ENCODE results near the gene NTM. TPM values are rescaled to one million over a fixed set of nuclear protein-coding genes. Genes with fewer than 3 reads are reported as not detected.

NTM gene
- total RNA-seq, 2 donors from 2014 or later: not detected

DNA sequence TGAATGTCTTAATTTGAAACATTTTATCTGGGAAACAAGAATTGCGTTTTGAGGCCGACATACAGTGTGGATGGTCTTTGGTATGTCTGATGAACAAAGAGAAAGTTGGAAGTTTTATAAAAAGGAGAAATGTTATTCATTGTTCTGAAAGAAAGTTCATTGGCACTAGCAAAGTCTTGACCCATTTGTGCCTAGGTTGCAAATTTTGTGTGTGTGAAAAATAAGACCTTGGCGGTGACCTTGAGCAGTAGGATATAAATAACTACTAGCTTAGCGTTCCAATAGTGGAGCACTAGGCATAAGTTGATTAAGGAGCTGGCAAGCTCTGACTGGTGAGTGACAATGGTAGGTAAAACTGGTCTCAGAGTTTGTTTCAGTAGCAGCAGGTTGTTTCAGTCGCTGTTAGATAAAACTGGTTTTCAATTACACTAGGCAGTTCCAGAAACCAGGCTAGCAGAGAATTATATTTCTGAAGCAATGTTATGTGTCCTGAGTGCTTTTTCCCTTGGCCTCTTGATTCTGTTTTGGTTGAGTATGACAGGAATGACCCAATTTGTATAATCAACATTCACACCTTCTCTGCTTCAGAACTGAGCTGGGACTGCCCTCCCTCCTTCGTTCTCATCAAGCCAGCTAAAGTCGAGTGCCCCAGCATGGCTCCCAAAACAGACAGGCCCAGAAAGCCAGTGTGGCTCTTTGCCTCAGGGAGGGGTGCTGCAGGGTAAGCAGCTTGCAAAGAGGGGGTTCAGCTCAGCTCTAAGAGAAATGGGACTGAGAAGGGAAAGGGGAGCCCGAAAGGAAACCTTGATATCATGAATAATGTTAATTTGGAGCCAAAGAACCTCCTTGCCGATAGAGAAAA, 85.7 kb downstream of the NTM start:
- H3K9me3 ChIP-seq: no peaks in the 10 kb centered on the region
- H3K36me3 ChIP-seq: no peaks in the 10 kb centered on the region
- no peak overlapping the region for H3K27ac ChIP-seq
- no peaks in the 10 kb centered on the region for H3K4me1 ChIP-seq (ENCODE audit: control insufficient read depth in 1 of 2, low read depth in 2 of 2)
- no peak for TF ChIP-seq CTCF (IDR thresholded peaks at IDR 0.05)
- no peaks in the 10 kb centered on the region for H3K27me3 ChIP-seq (replicated peaks; ENCODE audit: insufficient read depth)
- ATAC-seq (ENCODE audit: insufficient number of reproducible peaks, low FRiP score, low read depth) (no peak), DNase-seq (ENCODE audit: low spot score) (no peak)
- no peak overlapping the region for H3K4me3 ChIP-seq

DNA sequence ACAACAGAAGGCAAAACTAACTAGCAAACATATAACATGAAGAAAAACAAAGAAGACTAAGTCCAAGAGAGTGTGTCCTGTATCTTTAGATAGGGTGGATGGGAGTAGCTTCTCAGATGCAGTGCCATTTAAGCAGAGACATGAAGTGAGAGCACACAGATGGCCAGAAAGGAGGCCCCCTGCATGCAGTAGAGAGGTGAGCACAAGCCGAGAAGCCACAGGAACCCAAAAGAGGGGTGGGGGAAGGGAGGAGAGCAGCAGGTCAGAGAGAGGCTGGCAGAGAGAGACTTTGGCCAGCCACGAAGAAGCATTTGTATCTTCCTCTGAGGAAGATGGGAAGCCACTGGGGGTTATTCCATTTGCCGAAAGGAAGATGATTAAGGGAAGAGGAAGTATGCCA, 86.7 kb downstream of the NTM start:
- no peak overlapping the region for H3K4me3 ChIP-seq
- H3K27me3 ChIP-seq (replicated peaks; ENCODE audit: insufficient read depth): no peaks in the 10 kb centered on the region
- H3K9me3 ChIP-seq: no peaks in the 10 kb centered on the region
- DNase-seq (ENCODE audit: low spot score) (no peak), ATAC-seq (ENCODE audit: insufficient number of reproducible peaks, low FRiP score, low read depth) (no peak)
- no peaks in the 10 kb centered on the region for H3K36me3 ChIP-seq
- no peaks in the 10 kb centered on the region for H3K4me1 ChIP-seq (ENCODE audit: control insufficient read depth in 1 of 2, low read depth in 2 of 2)
- no peak overlapping the region for H3K27ac ChIP-seq
- TF ChIP-seq CTCF (IDR thresholded peaks at IDR 0.05): no peak

GRCh38 chr11:131458421-131458820, 88.0 kb downstream of the NTM start:
- DNase-seq (ENCODE audit: low spot score): no peak
- no peaks in the 10 kb centered on the region for H3K27me3 ChIP-seq (replicated peaks; ENCODE audit: insufficient read depth)
- H3K9me3 ChIP-seq: no peaks in the 10 kb centered on the region
- H3K27ac ChIP-seq: no peak overlapping the region
- no peak overlapping the region for H3K4me3 ChIP-seq
- no peak for ATAC-seq (ENCODE audit: insufficient number of reproducible peaks, low FRiP score, low read depth)
- TF ChIP-seq CTCF (IDR thresholded peaks at IDR 0.05): no peak
- no peaks in the 10 kb centered on the region for H3K36me3 ChIP-seq
- no peaks in the 10 kb centered on the region for H3K4me1 ChIP-seq (ENCODE audit: control insufficient read depth in 1 of 2, low read depth in 2 of 2)

DNA sequence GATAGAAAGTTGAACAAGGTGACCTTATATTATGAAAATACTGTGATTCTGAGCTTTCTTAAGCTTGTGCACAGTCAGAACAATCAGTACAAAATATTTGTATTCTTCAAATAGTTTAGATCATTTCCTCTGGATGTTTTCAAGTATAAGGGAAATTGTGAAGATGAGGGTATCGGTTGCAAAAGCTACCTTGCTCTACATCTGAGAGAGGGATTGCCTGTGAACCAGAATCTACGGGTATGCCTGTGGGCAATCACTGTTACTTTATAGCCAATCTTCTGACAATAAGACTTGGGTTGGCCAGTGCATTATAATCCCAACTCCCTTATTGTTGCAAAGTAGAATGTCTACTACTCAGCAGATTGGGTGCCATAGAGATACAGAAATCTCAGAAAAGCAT, 90.5 kb downstream of the NTM start:
- Histone ChIP-seq H3K27me3 (replicated peaks; ENCODE audit: insufficient read depth) (no peaks in the 10 kb centered on the region), H3K4me3 (no peak overlapping the region), H3K36me3 (no peaks in the 10 kb centered on the region), H3K27ac (no peak overlapping the region), H3K4me1 (ENCODE audit: control insufficient read depth in 1 of 2, low read depth in 2 of 2) (no peaks in the 10 kb centered on the region), H3K9me3 (no peaks in the 10 kb centered on the region)
- TF ChIP-seq CTCF (IDR thresholded peaks at IDR 0.05): no peak
- DNase-seq (ENCODE audit: low spot score) (no peak), ATAC-seq (ENCODE audit: insufficient number of reproducible peaks, low FRiP score, low read depth) (no peak)

DNA sequence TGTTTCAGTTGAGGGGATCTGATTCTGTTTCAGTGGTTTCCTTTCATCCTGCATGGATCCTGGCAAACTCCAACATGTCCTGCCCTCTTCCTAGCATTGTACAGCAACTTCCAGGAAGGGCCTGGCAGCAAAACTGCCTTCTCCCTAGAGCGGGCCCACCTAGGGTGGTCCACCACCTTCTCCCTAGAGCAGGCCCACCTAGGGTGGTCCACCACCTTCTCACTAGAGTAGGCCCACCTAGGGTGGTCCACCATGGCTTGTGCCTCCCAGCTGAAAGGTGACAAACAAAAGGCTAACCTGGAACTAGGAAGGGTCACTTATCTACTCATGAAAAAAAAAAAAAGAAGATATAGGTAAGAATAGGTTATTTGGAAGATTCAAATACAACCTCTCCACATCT, 92.2 kb downstream of the NTM start:
- no peak overlapping the region for H3K4me3 ChIP-seq
- no peak overlapping the region for H3K27ac ChIP-seq
- no peaks in the 10 kb centered on the region for H3K4me1 ChIP-seq (ENCODE audit: control insufficient read depth in 1 of 2, low read depth in 2 of 2)
- no peaks in the 10 kb centered on the region for H3K36me3 ChIP-seq
- H3K9me3 ChIP-seq: no peaks in the 10 kb centered on the region
- H3K27me3 ChIP-seq (replicated peaks; ENCODE audit: insufficient read depth): no peaks in the 10 kb centered on the region
- ATAC-seq (ENCODE audit: insufficient number of reproducible peaks, low FRiP score, low read depth): no peak
- TF ChIP-seq CTCF (IDR thresholded peaks at IDR 0.05): no peak
- no peak for DNase-seq (ENCODE audit: low spot score)
